NCI-H524 treated with DMSO at 0.1 percent for 48 hours (cell line): ENCODE data around the gene ANKRA2.
A peak's percentile ranks its signal among the peaks of the same experiment; 100 is the strongest.

Source experiments
- DNase-seq: peaks from one replicate; lab custom pipeline; 2025; lab: John Stamatoyannopoulos, UW

Gene ANKRA2, protein sequence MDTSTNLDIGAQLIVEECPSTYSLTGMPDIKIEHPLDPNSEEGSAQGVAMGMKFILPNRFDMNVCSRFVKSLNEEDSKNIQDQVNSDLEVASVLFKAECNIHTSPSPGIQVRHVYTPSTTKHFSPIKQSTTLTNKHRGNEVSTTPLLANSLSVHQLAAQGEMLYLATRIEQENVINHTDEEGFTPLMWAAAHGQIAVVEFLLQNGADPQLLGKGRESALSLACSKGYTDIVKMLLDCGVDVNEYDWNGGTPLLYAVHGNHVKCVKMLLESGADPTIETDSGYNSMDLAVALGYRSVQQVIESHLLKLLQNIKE

DNA sequence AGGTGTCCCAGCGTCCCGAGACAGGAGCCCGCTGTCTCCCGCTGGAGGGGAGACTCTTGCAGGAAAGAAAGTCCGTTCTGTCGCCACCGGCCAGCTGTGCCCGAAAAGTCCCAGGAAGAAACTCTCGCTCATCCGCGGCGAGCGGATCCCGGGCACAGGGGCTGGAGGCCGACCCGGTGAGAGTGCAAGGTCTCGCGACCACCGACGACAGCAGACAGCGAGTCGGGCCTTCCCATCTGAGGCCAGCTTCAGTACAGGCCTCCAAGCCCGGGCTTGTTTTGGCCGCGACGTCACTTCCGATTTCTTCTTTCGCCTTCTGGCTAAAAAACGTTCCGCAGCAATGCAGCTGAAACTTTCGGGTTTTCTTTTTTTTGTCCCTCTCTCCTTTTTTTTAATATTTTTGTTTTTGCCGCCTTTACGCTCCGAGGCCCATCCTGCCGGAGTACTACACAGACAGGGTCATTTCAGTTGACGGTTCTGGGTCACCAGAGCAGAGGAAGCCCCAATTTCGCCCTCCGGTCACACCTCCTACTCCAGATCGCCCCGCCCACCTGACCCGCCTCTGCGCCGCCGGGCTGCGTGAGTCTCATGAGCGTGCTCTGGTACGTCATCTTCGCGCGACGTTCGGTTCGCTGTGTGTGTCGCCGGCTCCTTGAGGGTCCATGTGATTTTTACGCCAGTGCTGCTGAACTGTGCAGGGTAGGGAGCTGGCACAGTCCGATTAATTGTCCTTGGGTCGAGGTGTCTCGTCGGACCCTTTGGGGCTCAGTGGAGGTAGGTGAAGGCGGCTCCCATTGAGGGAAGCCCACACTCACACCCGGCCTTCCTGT lies at the start of gene ANKRA2, which contains the start of gene UTP15:
Gene ANKRA2 (minus strand): TSS at position 501 of the 830 bp plus-strand sequence. CDS start 2,758 bp downstream, outside the sequence.
Gene UTP15 (plus strand): TSS at position 605 of the 830 bp plus-strand sequence. CDS start 1,602 bp downstream, outside the sequence.
- DNase-seq = peak; percentile 80

DNA sequence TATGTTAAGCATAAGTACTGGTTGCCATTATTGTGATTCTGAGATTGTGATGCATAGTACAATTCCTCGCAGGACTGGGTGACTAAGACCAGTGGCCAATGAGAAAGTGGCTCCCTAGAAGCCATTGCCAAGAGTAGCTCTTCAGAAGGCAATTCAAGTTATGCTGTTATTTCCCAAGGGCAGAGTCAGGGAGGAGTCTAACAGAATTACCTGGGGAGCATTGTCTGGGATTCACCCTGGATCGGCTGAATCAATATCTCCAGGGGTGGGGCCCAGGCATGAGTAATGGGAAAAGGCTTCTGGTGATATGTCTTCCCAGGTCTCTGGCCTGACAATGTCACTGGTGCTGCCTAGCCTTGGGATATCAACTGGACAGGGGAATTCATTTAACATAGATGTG lies 49.6 kb upstream of the ANKRA2 start:
- no peak for DNase-seq

DNA sequence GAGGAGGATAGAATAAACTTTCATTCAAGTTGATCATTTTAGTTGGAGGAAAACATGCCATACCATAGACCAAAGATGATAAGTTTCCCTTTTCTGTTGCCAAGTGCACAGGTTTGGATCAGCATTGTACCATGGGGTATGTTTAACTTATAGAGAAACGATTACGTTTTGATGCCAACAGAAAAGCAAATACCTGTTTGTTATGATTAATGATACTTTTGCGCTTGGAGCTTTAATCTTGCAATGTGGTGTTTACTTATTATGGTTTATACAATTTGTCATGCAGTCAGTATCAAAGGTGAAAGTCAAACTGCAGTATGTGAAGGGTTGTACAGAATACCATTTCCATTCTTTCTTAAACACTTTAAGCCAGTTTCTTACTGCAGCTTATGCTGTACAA lies 47.4 kb upstream of the ANKRA2 start:
- no peak for DNase-seq

DNA sequence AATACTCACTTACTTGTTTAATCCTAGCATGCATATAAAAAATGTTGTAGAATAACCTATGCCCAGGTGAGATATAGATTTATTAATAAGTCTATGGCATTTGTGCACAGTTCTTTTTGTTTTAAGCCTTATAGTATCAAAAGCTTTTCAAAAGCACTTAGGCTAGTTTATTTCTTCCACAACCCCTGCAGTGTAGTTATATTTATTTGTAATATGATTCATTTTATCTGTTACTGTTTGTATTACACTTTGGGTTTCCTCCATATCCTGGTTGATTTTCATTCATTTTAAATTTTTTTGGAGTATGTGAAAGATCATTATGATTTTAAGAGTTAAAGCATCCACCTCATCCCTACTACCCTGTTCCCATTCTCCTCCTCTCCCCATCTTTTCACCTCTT lies 41.8 kb upstream of the ANKRA2 start:
- DNase-seq = no peak

DNA sequence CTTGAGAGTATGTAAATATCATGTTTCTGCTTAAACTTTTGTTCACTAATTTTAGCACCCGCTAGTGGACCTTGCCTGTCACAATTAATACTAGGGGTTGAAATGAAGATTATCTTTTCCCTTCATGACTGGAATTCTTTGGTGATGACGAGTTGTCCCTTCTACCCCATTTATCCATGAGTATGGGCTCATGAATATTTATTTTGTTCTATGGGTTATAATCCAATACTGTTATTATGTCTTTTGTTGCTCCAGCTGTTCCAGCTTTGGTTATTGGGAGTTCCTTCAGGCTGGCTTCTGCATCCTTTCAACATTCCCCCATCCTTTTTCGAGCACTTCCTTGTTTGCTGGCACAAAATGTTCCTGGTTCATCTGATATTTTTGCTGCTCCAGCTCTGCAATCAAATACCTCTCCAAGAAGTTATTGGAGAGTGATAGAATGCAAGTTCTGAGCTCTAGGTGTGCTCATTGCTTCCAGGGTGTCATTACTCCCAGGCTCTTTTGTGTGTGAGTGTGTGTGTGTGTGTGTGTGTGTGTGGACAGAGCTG lies 40.8 kb upstream of the ANKRA2 start:
- DNase-seq = no peak

DNA sequence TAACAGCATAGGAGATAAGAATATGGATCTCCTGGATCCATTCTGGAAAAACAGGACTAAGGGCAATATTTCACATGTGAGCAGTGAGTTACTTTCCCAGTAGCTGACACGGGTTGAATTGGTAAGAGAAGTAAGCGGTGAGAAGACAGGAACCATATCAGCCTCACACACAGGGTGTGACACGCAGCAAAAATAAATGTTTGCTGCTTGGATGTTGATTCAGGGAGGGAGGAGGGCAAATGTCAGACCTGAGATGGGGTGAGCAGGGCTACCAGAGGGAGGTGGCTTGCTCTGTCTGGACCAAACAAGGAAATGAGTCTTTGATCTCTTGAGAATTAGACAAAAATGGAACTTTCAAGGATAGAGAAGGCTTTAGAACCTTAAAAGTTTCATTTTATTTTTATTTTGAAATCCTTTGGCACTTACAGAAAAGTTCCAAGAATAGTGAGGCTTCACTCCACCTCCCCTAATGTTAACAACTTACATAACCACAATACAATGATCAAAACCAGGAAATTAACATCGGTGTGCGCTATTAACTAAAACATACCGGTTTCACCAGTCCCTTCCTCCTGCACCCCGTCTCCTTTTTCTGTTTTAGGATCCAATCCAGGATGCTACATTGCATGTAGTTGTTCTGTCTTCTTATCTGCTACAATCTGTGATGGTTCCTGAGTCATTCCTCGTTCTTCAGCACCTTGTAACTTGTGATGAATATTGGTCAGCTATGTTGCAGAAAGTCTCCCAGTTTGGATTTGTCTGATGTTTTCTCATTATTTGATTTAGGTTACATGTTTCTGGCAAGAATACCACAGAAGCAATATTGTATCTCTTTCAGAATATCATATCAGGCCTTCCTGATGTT lies 40.0 kb upstream of the ANKRA2 start:
- DNase-seq = no peak

DNA sequence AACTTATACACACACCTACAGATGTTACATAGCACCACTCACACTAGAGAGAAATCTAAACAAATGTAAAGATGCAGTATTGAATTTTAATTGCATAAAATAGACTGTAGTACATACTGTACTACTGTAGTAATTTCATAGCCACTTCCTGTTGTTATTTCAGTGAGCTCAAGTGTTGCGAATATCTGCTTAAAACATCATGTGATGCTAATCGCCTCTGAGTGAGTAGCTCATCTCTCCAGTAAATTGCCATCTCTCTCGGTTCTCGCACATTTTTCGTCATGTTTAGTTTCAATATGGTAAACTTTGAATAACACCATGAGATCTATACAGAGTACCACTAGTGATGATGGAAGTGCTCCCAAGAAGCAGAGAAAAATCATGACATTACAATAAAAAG lies 38.6 kb upstream of the ANKRA2 start:
- no peak for DNase-seq

DNA sequence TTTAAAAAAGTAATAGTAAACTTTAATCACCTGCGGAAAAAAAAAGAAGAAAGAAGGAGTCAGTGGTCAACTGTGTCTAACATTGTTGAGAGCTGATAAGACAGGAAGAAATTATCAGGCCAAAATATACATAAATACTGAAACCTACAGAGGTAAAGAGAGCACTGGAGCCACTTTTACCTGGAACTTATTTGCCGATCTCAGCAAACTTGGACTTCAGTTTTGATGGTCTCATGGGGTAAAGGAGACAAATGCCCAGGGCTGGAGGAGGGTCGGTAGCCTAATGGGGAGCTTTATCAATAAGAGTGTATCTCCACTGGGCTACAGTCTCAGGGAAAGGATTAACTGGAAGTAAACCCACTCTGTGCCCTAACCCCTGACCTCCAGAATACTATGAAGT lies 33.9 kb upstream of the ANKRA2 start:
- no peak for DNase-seq

DNA sequence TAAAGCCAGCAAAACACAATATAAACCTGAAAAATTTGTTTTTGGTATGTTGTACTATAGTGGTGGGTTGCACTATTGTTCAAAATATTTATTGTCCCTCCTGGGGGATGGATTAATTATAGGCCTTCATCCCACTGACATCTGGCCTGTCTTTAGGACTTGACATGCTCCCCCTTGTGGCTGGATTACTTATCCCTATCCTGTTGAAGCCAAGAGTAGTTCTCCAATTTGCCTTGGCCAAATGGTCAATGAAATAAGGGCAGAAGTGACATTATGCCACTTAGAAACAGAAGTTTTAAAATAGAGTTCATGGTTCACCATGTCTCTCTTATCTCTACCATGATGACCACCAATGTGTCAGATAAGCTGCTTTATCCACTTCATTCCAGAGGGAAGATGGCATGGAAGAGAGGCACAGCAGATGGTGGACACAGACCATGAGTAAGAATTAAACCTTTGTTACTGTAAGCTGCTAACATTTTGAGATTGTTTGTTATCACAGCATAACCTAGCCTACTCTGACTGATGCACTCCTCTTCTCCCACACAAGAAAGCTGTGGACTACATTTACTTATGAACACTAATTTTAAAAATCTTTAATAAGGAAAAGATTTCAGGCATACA lies 31.4 kb upstream of the ANKRA2 start:
- peak; percentile 45 for DNase-seq

DNA sequence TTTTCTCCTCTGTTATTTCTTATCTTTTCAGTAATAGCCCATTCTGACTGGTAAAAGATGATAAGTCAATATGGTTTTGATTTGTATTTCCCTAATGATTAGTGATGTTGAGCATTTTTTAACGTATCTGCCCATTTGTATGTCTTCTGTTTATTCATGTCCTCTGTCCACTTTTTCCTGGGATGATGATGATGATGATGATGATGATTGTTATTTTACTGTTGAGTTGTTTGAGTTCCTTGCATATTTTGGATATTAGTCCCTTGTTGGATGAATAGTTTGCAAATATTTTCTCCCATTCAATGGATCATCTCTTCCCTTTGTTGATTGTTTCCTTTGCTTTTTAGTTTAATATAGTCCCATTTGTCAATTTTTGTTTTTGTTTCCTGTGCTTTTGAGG lies 27.1 kb upstream of the ANKRA2 start:
- DNase-seq = no peak

DNA sequence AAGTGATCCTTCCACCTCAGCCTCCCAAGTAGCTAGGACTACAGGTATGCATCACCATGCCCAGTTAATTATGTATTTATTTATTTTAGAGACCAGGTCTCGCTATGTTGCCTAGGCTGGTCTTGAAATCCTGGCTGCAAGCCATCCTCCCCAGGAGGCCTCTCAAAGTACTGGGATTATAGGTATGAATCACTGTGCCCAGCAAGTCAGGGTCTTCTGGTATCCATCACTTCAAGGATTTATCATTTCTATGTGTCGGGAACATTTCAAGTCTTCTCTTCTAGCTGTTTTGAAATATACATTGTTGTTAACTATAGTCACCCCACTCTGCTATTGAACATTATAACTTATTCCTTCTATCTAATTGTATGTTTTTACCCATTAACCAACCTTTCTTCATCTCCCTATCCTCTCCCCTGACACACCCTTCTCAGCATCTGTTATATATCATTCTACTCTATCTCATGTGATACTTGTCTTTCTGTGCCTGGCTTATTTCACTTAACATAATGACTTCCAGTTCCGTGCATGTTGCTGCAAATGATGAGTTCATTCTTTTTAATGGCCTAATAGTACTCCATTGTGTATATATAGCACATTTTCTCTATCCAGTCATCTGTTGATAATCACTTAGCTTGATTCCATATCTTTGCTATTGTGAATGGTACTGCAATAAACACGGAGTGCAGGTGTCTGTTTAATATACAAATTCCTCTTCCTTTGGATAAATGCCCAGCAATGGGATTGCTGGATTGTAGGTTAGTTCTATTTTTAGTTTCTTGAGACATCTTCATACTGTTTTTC lies 26.5 kb upstream of the ANKRA2 start:
- no peak for DNase-seq

DNA sequence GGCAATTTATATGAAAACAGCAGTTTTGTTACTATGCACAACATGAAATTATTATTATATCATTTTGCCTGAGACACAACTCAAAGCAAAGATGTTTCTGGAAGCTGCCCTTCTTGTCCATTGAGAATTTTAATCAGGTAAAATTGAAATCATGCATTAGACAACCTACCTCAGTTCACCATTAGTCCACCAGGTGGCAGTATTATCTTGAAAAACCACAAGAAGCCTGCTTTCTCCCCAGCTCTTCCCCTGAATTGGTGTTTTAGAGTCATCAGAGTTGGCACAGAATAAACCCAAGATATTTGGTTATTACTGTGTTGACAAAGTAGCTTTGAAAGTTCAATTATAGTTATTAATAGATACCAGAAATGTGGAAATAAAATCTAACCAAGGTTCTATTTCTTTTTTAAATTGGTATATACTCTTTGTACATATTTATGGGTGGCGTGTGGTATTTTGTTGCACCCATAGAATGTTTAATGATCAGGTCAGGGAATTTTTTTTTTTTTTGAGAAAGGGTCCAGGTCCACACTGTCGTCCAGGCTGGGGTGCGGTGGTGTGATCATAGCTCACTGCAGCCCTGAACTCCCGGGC lies 25.8 kb upstream of the ANKRA2 start:
- DNase-seq = no peak

DNA sequence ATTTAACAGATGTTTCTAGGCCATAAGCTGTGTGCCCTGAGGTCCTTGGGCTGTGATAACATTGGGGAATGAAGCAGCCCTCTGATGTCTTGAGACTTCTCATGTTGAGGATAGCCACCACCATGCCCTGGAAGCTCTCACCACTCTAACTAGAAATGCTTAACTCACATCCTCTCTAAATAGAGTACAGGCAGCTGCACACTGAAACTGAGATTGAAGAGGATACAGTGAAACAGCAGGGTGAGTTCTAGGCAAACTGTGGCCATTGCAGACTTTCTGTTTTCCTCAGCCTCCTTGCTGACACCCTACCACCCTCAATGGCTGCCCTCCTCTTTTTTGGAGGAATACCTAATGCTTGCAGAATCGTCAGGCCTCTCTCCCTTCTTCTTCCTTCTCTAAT lies 22.5 kb upstream of the ANKRA2 start:
- DNase-seq = no peak

DNA sequence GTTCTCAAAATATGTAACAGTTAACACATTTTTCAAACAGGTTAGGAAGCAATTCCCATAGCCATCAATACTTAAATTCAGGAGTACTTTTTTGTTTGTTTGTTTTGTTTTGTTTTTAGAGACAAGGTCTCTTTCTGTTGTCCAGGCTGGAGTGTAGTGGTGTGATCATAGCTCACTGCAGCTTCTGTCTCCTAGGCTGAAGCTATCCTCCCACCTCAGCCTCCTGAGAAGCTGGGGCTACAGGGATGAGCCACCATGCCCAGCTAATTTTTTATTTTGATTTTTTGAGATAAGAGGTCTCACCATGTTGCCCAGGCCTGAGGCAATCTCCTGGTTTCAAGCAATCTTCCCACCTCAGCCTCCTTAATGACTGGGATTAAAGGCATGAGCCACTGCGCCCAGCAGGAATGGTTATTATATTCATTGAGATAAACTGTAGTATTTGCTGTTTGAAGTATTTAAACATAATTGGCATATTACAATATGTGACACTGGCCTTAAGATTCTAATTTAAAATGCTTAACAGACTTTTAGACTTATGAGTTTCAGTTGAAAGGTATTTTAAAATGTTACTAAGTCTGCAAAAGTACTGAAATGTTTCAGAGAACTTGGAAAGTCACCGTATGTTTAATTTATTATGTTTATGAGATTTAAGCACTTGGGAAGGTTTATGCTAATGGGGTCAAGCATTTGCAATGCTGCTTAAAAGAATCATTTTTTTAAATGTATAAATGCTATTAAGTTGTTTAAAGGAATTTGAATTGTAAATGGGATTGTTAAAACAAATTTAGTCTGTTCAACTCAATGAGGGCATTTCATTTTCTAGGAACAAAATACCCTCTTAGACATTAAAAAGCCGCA lies 17.1 kb upstream of the ANKRA2 start:
- no peak for DNase-seq

DNA sequence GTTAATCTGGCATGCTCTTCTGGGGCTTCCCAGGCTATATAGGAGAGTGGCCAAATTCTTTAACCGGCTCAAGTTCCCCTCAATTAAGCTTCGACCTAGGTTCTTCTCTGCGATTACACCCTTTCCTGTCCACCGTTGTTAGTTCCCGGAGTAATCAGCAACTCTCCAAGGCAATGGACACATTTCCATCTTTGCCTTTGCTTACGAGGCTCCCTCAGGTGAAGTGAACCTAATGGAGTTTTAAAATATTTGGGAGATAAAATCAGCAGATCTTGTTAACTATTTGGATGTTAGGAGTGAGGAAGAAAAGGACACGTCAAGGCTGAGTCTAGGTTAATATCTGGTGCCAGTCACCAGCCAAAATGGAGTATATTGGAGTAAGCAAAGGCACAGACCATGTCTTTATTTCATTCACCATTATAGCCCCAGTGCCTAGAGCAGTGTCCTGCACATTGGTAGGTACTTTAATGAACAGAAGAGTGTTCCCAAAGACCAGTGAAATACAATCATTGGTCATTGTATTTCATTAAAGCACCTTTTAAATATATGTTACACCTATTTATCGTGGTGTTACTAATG lies 619 bp upstream of the ANKRA2 start:
- DNase-seq = no peak

DNA sequence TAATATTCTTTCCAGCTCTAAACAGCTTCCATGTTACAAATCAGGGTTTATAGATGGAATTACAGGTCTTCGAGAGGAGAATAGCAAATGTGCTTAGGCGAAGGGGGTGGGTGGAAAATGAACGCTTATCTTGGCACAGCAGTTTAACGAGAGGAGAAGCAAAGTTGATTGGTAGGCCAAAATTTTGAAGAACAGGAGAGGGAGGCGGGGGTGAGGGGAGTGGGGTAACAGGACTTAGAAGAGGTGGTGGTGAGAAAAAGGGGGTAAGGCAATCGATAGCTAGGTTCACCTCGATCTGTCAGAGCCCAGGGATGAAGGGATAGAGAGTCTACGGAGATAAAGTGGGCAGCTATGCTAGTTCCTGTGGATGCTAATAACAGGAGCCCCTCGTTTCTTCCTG lies 764 bp downstream of the ANKRA2 start:
- DNase-seq = no peak

DNA sequence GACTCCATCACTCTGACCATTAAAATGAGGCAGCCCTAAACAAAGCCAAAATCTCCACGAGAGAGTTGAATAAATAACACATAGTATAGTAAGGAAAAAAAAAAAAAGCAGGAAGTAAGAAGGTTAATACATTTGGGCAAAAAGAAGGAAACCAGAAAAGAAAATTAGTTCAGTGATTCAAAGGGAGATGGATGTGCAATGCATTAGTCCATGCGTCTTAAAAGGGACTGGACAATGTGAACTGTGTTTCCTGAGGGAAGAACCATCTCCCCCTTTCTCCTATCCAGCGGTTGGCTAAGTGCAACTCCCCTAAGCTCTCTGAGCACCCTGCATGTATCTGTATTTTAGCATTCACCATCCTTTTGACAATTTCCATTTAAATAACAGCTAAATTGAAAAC lies 1.4 kb downstream of the ANKRA2 start:
- DNase-seq = no peak

DNA sequence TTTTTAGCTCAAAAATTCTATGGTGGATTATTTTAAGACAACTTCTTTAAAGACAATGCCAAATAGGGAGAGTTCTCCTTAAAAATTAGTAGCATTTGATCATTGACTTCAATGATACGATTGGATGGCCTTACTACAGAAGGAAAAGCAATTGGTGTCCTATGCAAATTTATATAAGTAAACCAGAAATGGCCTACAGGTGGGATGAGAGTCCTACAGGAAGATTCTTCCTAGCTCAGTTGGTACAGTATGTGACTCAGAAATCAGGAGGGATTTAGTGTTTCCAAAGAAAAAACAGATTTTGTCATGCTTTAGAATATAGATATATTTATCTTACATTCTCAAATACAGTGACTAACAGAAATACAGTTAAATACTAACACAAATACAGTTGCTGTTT lies 6.5 kb downstream of the ANKRA2 start:
- DNase-seq = no peak

DNA sequence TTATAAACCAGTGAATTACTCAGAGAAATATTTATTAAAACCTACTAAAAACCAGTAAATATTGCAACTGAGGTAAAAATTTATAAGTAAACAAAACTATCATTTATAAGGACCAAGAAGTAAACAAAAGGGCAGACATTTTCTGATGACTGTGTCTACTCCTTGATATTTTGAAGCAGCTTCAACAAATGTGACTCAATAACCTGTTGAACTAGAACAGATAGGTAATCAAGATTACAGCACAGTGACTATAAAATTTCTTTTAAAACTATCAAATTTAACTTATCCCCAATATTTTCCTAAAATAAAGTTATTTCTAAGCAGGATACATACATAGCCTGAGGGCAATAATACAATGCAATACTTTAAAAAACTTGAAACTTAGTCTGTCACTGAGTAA lies 12.8 kb downstream of the ANKRA2 start:
- no peak for DNase-seq
